WTC11 (cell line): ENCODE data around the gene SYK. TPM values are rescaled to one million over a fixed set of nuclear protein-coding genes. Genes with fewer than 3 reads are reported as not detected.

Source experiments
- ATAC-seq: fragments of 200-7000 bp; cut with Tn5 transposase; 2 replicates; pipeline ENCODE4 v1.10.0; 2021; ENCODE audit warnings: mild to moderate bottlenecking, moderate library complexity
- CTCF ChIA-PET: fragments of 300-600 bp; sonication (Branson Sonifier 250); formaldehyde crosslinking; loops from one replicate; lab custom pipeline; 2021; ENCODE audit warnings: antibody characterized with exemption; lab: Charles Lee
- POLR2A ChIA-PET: fragments of 350-600 bp; sonication (Branson Sonifier 250); formaldehyde crosslinking; loops from one replicate; lab custom pipeline; 2021; ENCODE audit warnings: antibody characterized with exemption; lab: Charles Lee
- DNase-seq: peaks from one replicate; pipeline ENCODE4 v3.0.0; 2021; ENCODE audit warnings: low spot score
- H3K27ac Mint-ChIP-seq: 2 replicates; pipeline ENCODE4 v1.8.0; 2021; ENCODE audit warnings: mixed read lengths
- H3K27me3 Mint-ChIP-seq: 2 replicates; pipeline ENCODE4 v1.8.0; 2021; ENCODE audit warnings: low read depth, mild to moderate bottlenecking, moderate library complexity, mixed read lengths
- H3K36me3 Mint-ChIP-seq: 2 replicates; pipeline ENCODE4 v1.8.0; 2021; ENCODE audit warnings: mixed read lengths
- H3K4me1 Mint-ChIP-seq: 2 replicates; pipeline ENCODE4 v1.8.0; 2022; ENCODE audit warnings: mixed read lengths
- H3K4me3 Mint-ChIP-seq: 2 replicates; pipeline ENCODE4 v1.8.0; 2021; ENCODE audit warnings: mild to moderate bottlenecking, moderate library complexity, mixed read lengths
- H3K9me3 Mint-ChIP-seq: 2 replicates; pipeline ENCODE4 v1.8.0; 2021; ENCODE audit warnings: mixed read lengths
- CBFB ChIP-seq: sonication (generic); formaldehyde crosslinking; IDR thresholded peaks from 2 replicates; pipeline ENCODE4 v1.8.1; 2022; ENCODE audit warnings: mild to moderate bottlenecking, low read depth, missing genetic modification reagents
- CREB1 ChIP-seq: sonication (generic); formaldehyde crosslinking; IDR thresholded peaks from 2 replicates; pipeline ENCODE4 v1.8.0; 2023; ENCODE audit warnings: mild to moderate bottlenecking, missing genetic modification reagents
- EMX1 ChIP-seq: fragments of 250-450 bp; sonication (Bioruptor Pico); IDR thresholded peaks from 2 replicates; pipeline ENCODE4 v1.8.0; 2021; ENCODE audit warnings: mild to moderate bottlenecking
- FOXJ3 ChIP-seq: sonication (generic); formaldehyde crosslinking; IDR thresholded peaks from 2 replicates; pipeline ENCODE4 v1.9.0; 2021; ENCODE audit warnings: missing genetic modification reagents, mild to moderate bottlenecking, borderline replicate concordance
- GRHL2 ChIP-seq: fragments of 250-450 bp; sonication (Bioruptor Pico); IDR thresholded peaks from 2 replicates; pipeline ENCODE4 v1.8.0; 2022; ENCODE audit warnings: mild to moderate bottlenecking, moderate library complexity; ENCODE audit not compliant: insufficient replicate concordance, severe bottlenecking
- MYBL2 ChIP-seq: sonication (generic); formaldehyde crosslinking; IDR thresholded peaks from 2 replicates; pipeline ENCODE4 v1.8.1; 2023; ENCODE audit warnings: mild to moderate bottlenecking, moderate library complexity, missing genetic modification reagents
- NFE2L1 ChIP-seq: sonication (generic); formaldehyde crosslinking; IDR thresholded peaks from 2 replicates; pipeline ENCODE4 v1.8.1; 2023; ENCODE audit warnings: missing genetic modification reagents
- NR1H2 ChIP-seq: sonication (generic); formaldehyde crosslinking; IDR thresholded peaks from 2 replicates; pipeline ENCODE4 v1.9.0; 2021; ENCODE audit warnings: mild to moderate bottlenecking, moderate library complexity, missing genetic modification reagents
- NR3C1 ChIP-seq: sonication (generic); formaldehyde crosslinking; conservative IDR thresholded peaks from 2 replicates; pipeline ENCODE4 v1.8.1; 2023; ENCODE audit warnings: low read depth, mild to moderate bottlenecking, missing genetic modification reagents
- RORB ChIP-seq: fragments of 250-450 bp; sonication (Bioruptor Pico); IDR thresholded peaks from 2 replicates; pipeline ENCODE4 v1.9.0; 2021; ENCODE audit warnings: mild to moderate bottlenecking
- TEAD1 ChIP-seq: sonication (generic); formaldehyde crosslinking; IDR thresholded peaks from 2 replicates; pipeline ENCODE4 v1.8.0; 2022; ENCODE audit warnings: mild to moderate bottlenecking, missing genetic modification reagents
- ZBTB21 ChIP-seq: sonication (generic); formaldehyde crosslinking; IDR thresholded peaks from 2 replicates; pipeline ENCODE4 v1.8.1; 2023; ENCODE audit warnings: mild to moderate bottlenecking, missing genetic modification reagents, borderline replicate concordance
- ZNF263 ChIP-seq: sonication (generic); formaldehyde crosslinking; IDR thresholded peaks from 2 replicates; pipeline ENCODE4 v1.8.1; 2022; ENCODE audit warnings: low read depth, mild to moderate bottlenecking, moderate library complexity, missing genetic modification reagents
- ZNF317 ChIP-seq: sonication (generic); formaldehyde crosslinking; IDR thresholded peaks from 2 replicates; pipeline ENCODE4 v1.8.1; 2023; ENCODE audit warnings: low read depth, mild to moderate bottlenecking, moderate library complexity, missing genetic modification reagents, borderline replicate concordance
- ZNF423 ChIP-seq: fragments of 250-450 bp; sonication (Bioruptor Pico); IDR thresholded peaks from 2 replicates; pipeline ENCODE4 v2.1.2; 2022; ENCODE audit warnings: mild to moderate bottlenecking, moderate library complexity
- ZNF671 ChIP-seq: fragments of 250-450 bp; sonication (Bioruptor Pico); IDR thresholded peaks from 2 replicates; pipeline ENCODE4 v1.8.0; 2021; ENCODE audit warnings: mild to moderate bottlenecking
- total RNA-seq: library from RNA; stranded (reverse); gene quantifications from 3 replicates; pipeline ENCODE4 v1.2.3, GENCODE V29; 2021
- TF ChIP-seq, protein P1 (sequence below): sonication (generic); formaldehyde crosslinking; conservative IDR thresholded peaks from 2 replicates; pipeline ENCODE4 v1.8.1; 2023; ENCODE audit warnings: mild to moderate bottlenecking, low read depth, missing genetic modification reagents, moderate library complexity
- TF ChIP-seq, protein P2 (sequence below): fragments of 200-600 bp; IDR thresholded peaks from 2 replicates; pipeline ENCODE4 v1.8.0; 2022; ENCODE audit warnings: antibody characterized with exemption
- TF ChIP-seq, protein P3 (sequence below): sonication (generic); formaldehyde crosslinking; IDR thresholded peaks from 2 replicates; pipeline ENCODE4 v1.8.1; 2023; ENCODE audit warnings: mild to moderate bottlenecking, moderate library complexity, missing genetic modification reagents
- TF ChIP-seq, protein P4 (sequence below): sonication (generic); formaldehyde crosslinking; IDR thresholded peaks from 2 replicates; pipeline ENCODE4 v1.8.1; 2022; ENCODE audit warnings: missing genetic modification reagents, borderline replicate concordance
- TF ChIP-seq, protein P5 (sequence below): sonication (generic); formaldehyde crosslinking; IDR thresholded peaks from 2 replicates; pipeline ENCODE4 v1.8.1; 2022; ENCODE audit warnings: mild to moderate bottlenecking, moderate library complexity, missing genetic modification reagents
- TF ChIP-seq, protein P6 (sequence below): fragments of 250-450 bp; sonication (Bioruptor Pico); IDR thresholded peaks from 2 replicates; pipeline ENCODE4 v2.1.2; 2022; ENCODE audit warnings: mild to moderate bottlenecking, moderate library complexity
- TF ChIP-seq, protein P7 (sequence below): fragments of 250-450 bp; sonication (Bioruptor Pico); IDR thresholded peaks from 2 replicates; pipeline ENCODE4 v1.8.0; 2021; ENCODE audit warnings: mild to moderate bottlenecking

The SYK gene
- total RNA-seq, 1 experiment from 2014 or later, result 7.4 TPM

DNA sequence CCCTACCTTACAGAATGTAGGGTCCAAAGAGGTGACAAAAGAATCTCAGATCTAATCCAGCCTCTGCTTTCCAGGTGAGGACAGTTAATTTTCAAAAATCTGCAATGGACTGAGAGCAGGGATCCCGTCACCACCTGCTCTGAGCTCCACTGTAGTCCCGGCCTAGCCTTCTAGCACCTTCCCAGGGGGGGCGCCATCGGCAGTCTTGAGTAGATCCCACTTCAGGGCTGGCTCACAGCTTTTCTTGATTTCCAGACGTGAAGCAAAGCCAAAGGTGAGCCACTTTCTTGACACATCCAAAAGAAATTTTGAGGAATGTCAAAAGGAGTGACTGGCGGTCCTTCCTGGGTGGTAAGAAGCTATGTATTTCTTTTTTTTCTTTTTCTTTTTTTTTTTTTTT is 114.1 kb downstream of the SYK start:
- no peaks in the 10 kb centered on the region for H3K4me1 Mint-ChIP-seq
- H3K4me3 Mint-ChIP-seq, result no peak overlapping the region
- DNase-seq, result peak; percentile 76
- H3K9me3 Mint-ChIP-seq, result no peaks in the 10 kb centered on the region
- H3K27ac Mint-ChIP-seq, result no peak overlapping the region
- no peaks in the 10 kb centered on the region for H3K27me3 Mint-ChIP-seq
- ChIA-PET POLR2A (interaction anchor here (0.7 to 2.1 kb wide), 2 partner anchors 69 to 509 kb away, joined by 3 to 8 read pairs; partner anchors contain the start of gene NFIL3), CTCF (interaction anchor here (0.6 to 3.6 kb wide), 66 partner anchors 17 to 965 kb away, joined by 3 to 69 read pairs (median 4); partner anchors contain the start of gene NFIL3)
- peak; percentile 63 for ATAC-seq
- TF ChIP-seq MYBL2 (CRISPR knock-in tag) (no peak), RORB (CRISPR knock-in tag) (no peak), FOXJ3 (no peak), EMX1 (CRISPR knock-in tag) (no peak), NFE2L1 (CRISPR knock-in tag) (no peak)
- TF ChIP-seq, protein P1, sequence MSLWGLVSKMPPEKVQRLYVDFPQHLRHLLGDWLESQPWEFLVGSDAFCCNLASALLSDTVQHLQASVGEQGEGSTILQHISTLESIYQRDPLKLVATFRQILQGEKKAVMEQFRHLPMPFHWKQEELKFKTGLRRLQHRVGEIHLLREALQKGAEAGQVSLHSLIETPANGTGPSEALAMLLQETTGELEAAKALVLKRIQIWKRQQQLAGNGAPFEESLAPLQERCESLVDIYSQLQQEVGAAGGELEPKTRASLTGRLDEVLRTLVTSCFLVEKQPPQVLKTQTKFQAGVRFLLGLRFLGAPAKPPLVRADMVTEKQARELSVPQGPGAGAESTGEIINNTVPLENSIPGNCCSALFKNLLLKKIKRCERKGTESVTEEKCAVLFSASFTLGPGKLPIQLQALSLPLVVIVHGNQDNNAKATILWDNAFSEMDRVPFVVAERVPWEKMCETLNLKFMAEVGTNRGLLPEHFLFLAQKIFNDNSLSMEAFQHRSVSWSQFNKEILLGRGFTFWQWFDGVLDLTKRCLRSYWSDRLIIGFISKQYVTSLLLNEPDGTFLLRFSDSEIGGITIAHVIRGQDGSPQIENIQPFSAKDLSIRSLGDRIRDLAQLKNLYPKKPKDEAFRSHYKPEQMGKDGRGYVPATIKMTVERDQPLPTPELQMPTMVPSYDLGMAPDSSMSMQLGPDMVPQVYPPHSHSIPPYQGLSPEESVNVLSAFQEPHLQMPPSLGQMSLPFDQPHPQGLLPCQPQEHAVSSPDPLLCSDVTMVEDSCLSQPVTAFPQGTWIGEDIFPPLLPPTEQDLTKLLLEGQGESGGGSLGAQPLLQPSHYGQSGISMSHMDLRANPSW, result no peak
- TF ChIP-seq, protein P2, sequence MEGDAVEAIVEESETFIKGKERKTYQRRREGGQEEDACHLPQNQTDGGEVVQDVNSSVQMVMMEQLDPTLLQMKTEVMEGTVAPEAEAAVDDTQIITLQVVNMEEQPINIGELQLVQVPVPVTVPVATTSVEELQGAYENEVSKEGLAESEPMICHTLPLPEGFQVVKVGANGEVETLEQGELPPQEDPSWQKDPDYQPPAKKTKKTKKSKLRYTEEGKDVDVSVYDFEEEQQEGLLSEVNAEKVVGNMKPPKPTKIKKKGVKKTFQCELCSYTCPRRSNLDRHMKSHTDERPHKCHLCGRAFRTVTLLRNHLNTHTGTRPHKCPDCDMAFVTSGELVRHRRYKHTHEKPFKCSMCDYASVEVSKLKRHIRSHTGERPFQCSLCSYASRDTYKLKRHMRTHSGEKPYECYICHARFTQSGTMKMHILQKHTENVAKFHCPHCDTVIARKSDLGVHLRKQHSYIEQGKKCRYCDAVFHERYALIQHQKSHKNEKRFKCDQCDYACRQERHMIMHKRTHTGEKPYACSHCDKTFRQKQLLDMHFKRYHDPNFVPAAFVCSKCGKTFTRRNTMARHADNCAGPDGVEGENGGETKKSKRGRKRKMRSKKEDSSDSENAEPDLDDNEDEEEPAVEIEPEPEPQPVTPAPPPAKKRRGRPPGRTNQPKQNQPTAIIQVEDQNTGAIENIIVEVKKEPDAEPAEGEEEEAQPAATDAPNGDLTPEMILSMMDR, result no peak; the same call in 1 of the 2 replicates
- no peaks in the 10 kb centered on the region for H3K36me3 Mint-ChIP-seq

DNA sequence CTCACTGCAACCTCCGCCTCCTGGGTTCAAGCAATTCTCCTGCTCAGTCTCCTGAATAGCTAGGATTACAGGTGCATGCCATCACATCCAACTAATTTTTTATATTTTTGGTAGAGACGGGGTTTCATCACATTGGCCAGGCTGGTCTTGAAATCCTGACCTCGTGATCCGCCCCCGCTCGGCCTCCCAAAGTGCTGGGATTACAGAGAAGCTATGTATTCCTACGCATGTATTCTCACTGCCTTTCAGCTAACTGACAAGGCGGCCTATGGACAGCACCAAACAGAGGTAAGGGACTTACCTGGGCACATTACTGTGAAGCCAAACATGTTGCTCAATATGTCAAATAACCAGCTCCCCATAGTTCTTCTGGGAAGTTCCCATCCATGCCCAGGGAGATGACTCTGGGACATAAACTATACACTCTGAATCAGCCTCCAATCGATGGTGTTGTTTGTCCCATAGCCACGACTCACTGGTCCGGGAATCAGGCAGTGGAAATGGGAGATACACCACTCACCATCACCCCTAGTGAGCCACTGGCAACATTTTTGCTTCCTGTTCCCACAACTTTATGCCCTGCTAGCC is 114.6 kb downstream of the SYK start:
- ChIA-PET POLR2A (interaction anchor here (0.7 kb wide), 1 partner anchor 69 kb away, joined by 3 read pairs; no protein-coding TSS in a partner anchor), CTCF (interaction anchor here (0.6 to 3.6 kb wide), 47 partner anchors 18 to 811 kb away, joined by 3 to 69 read pairs (median 7); partner anchors contain the start of gene NFIL3)
- Mint-ChIP-seq H3K27me3 (no peaks in the 10 kb centered on the region), H3K4me3 (no peak overlapping the region), H3K27ac (no peak overlapping the region), H3K4me1 (no peaks in the 10 kb centered on the region), H3K36me3 (no peaks in the 10 kb centered on the region), H3K9me3 (no peaks in the 10 kb centered on the region)
- DNase-seq, result no peak
- ATAC-seq, result no peak
- TF ChIP-seq NR1H2 (CRISPR knock-in tag), result no peak
- TF ChIP-seq, protein P3, sequence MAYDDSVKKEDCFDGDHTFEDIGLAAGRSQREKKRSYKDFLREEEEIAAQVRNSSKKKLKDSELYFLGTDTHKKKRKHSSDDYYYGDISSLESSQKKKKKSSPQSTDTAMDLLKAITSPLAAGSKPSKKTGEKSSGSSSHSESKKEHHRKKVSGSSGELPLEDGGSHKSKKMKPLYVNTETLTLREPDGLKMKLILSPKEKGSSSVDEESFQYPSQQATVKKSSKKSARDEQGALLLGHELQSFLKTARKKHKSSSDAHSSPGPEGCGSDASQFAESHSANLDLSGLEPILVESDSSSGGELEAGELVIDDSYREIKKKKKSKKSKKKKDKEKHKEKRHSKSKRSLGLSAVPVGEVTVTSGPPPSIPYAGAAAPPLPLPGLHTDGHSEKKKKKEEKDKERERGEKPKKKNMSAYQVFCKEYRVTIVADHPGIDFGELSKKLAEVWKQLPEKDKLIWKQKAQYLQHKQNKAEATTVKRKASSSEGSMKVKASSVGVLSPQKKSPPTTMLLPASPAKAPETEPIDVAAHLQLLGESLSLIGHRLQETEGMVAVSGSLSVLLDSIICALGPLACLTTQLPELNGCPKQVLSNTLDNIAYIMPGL, result no peak
- TF ChIP-seq, protein P4, sequence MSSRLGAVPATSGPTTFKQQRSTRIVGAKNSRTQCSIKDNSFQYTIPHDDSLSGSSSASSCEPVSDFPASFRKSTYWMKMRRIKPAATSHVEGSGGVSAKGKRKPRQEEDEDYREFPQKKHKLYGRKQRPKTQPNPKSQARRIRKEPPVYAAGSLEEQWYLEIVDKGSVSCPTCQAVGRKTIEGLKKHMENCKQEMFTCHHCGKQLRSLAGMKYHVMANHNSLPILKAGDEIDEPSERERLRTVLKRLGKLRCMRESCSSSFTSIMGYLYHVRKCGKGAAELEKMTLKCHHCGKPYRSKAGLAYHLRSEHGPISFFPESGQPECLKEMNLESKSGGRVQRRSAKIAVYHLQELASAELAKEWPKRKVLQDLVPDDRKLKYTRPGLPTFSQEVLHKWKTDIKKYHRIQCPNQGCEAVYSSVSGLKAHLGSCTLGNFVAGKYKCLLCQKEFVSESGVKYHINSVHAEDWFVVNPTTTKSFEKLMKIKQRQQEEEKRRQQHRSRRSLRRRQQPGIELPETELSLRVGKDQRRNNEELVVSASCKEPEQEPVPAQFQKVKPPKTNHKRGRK (CRISPR knock-in tag), result no peak
- TF ChIP-seq ZNF423, result no peak
- TF ChIP-seq, protein P5, sequence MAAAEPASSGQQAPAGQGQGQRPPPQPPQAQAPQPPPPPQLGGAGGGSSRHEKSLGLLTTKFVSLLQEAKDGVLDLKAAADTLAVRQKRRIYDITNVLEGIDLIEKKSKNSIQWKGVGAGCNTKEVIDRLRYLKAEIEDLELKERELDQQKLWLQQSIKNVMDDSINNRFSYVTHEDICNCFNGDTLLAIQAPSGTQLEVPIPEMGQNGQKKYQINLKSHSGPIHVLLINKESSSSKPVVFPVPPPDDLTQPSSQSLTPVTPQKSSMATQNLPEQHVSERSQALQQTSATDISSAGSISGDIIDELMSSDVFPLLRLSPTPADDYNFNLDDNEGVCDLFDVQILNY (CRISPR knock-in tag), result no peak
- TF ChIP-seq ZNF263 (CRISPR knock-in tag), result no peak
- TF ChIP-seq CREB1, result no peak
- no peak for TF ChIP-seq ZBTB21 (CRISPR knock-in tag)
- TF ChIP-seq TEAD1 (CRISPR knock-in tag), result no peak
- TF ChIP-seq GRHL2, result no peak
- TF ChIP-seq NR3C1 (CRISPR knock-in tag), result no peak
- no peak for TF ChIP-seq CBFB (CRISPR knock-in tag)
- no peak for TF ChIP-seq MYBL2 (CRISPR knock-in tag)
- TF ChIP-seq, protein P6, sequence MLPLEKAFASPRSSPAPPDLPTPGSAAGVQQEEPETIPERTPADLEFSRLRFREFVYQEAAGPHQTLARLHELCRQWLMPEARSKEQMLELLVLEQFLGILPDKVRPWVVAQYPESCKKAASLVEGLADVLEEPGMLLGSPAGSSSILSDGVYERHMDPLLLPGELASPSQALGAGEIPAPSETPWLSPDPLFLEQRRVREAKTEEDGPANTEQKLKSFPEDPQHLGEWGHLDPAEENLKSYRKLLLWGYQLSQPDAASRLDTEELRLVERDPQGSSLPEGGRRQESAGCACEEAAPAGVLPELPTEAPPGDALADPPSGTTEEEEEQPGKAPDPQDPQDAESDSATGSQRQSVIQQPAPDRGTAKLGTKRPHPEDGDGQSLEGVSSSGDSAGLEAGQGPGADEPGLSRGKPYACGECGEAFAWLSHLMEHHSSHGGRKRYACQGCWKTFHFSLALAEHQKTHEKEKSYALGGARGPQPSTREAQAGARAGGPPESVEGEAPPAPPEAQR (CRISPR knock-in tag), result no peak
- TF ChIP-seq ZNF317, result no peak
- TF ChIP-seq, protein P7, sequence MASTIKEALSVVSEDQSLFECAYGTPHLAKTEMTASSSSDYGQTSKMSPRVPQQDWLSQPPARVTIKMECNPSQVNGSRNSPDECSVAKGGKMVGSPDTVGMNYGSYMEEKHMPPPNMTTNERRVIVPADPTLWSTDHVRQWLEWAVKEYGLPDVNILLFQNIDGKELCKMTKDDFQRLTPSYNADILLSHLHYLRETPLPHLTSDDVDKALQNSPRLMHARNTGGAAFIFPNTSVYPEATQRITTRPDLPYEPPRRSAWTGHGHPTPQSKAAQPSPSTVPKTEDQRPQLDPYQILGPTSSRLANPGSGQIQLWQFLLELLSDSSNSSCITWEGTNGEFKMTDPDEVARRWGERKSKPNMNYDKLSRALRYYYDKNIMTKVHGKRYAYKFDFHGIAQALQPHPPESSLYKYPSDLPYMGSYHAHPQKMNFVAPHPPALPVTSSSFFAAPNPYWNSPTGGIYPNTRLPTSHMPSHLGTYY (CRISPR knock-in tag), result no peak
- TF ChIP-seq ZNF671, result no peak
